BJ (cell line): ENCODE results near the gene ZFAND3. TPM values are rescaled to one million over a fixed set of nuclear protein-coding genes. Genes with fewer than 3 reads are reported as not detected.

Experiments used
- CTCF ChIA-PET: fragments of 350-600 bp; formaldehyde crosslinking; extraction: SDS; loops from one replicate; lab custom pipeline; 2021; ENCODE audit warnings: antibody characterized with exemption, inconsistent platforms; lab: Yijun Ruan, JAX
- POLR2A ChIA-PET: fragments of 300-600 bp; sonication (Branson Sonifier 250); formaldehyde crosslinking; extraction: SDS; loops from one replicate; lab custom pipeline; 2021; ENCODE audit warnings: antibody characterized with exemption; lab: Charles Lee
- DNase-seq: peaks from one replicate; pipeline ENCODE4 v3.0.0-alpha.2; 2011; ENCODE audit warnings: low read depth
- H3K27me3 ChIP-seq: 2 replicates; pipeline ENCODE4 v1.6.0; 2011; ENCODE audit warnings: low read length; ENCODE audit not compliant: control insufficient read depth, insufficient read depth
- H3K36me3 ChIP-seq: 2 replicates; pipeline ENCODE4 v1.5.1; 2011; ENCODE audit warnings: low read length; ENCODE audit not compliant: control insufficient read depth, insufficient read depth
- H3K4me3 ChIP-seq: 2 replicates; pipeline ENCODE4 v1.5.1; 2011; ENCODE audit warnings: low read depth, mild to moderate bottlenecking, control low read depth, low read length
- CTCF ChIP-seq: IDR thresholded peaks from 2 replicates; pipeline ENCODE4 v1.5.1; 2011; ENCODE audit warnings: low read depth, mild to moderate bottlenecking, control low read depth, inconsistent platforms, low read length, moderate library complexity; ENCODE audit not compliant: insufficient read depth
- polyA plus RNA-seq: library from polyadenylated mRNA; depleted of rRNA; stranded (reverse); fragments of >200 nt; gene quantifications from 2 replicates; pipeline ENCODE4 v1.2.3, GENCODE V29; 2011

ZFAND3 gene
- polyA plus RNA-seq, 1 experiment = 15.5 TPM

- Histone ChIP-seq H3K36me3 (peaks cover 2% of the 10 kb centered on the region; the same call in 1 of the 2 replicates), H3K4me3 (no peak overlapping the region), H3K27me3 (no peaks in the 10 kb centered on the region)
- CTCF ChIA-PET = no interaction called here
- no peak for TF ChIP-seq CTCF
- DNase-seq = no peak
- POLR2A ChIA-PET = no interaction called here
Observed at GRCh38 chr6:38172739-38173410, 353.3 kb downstream of the ZFAND3 start.

GRCh38 chr6:38173909-38174308 lies 354.4 kb downstream of the ZFAND3 start:
- Histone ChIP-seq H3K4me3 (no peak overlapping the region), H3K36me3 (peaks cover 2% of the 10 kb centered on the region; the same call in 1 of the 2 replicates), H3K27me3 (no peaks in the 10 kb centered on the region)
- DNase-seq = no peak
- ChIA-PET POLR2A (no interaction called here), CTCF (interaction anchor here (0.6 kb wide), 1 partner anchor 427 kb away, joined by 4 read pairs; no protein-coding TSS in a partner anchor)
- no peak for TF ChIP-seq CTCF

GRCh38 chr6:38174315-38174714 lies 354.8 kb downstream of the ZFAND3 start:
- ChIA-PET POLR2A (no interaction called here), CTCF (interaction anchor here (0.6 kb wide), 1 partner anchor 427 kb away, joined by 4 read pairs; no protein-coding TSS in a partner anchor)
- no peak overlapping the region for H3K4me3 ChIP-seq
- no peaks in the 10 kb centered on the region for H3K27me3 ChIP-seq
- H3K36me3 ChIP-seq = peaks cover 2% of the 10 kb centered on the region; the same call in 1 of the 2 replicates
- TF ChIP-seq CTCF = no peak
- DNase-seq = no peak

GRCh38 chr6:38174806-38175495 lies 355.4 kb downstream of the ZFAND3 start:
- TF ChIP-seq CTCF = no peak
- no peak overlapping the region for H3K4me3 ChIP-seq
- H3K36me3 ChIP-seq = peaks cover 2% of the 10 kb centered on the region; the same call in 1 of the 2 replicates
- POLR2A ChIA-PET = no interaction called here
- CTCF ChIA-PET = interaction anchor here (0.6 kb wide), 1 partner anchor 426 kb away, joined by 4 read pairs; no protein-coding TSS in a partner anchor
- H3K27me3 ChIP-seq = no peaks in the 10 kb centered on the region
- no peak for DNase-seq

- TF ChIP-seq CTCF = no peak
- no peaks in the 10 kb centered on the region for H3K27me3 ChIP-seq
- H3K4me3 ChIP-seq = no peak overlapping the region
- peaks cover 2% of the 10 kb centered on the region; the same call in 1 of the 2 replicates for H3K36me3 ChIP-seq
- no peak for DNase-seq
- ChIA-PET POLR2A (no interaction called here), CTCF (interaction anchor here (1.0 to 1.2 kb wide), 2 partner anchors 11 to 141 kb away, joined by 4 to 5 read pairs; no protein-coding TSS in a partner anchor)
Observed at GRCh38 chr6:38175786-38176185, 356.3 kb downstream of the ZFAND3 start.
